Stimulated activated naive CD8-positive, alpha-beta T cell treated with anti-CD3 and anti-CD28 coated beads, Interleukin-15, Interleukin-2, amounts not matched to agents 100 U/mL and 50 U/mL, for 24 hours (primary cell): ENCODE measurements around the gene GPRIN2.
A peak's percentile ranks its signal among the peaks of the same experiment; 100 is the strongest.
"Not testable (repeated sequence)": the region's sequence is repeated elsewhere in the genome, so short reads cannot be mapped to it uniquely, and the experiment has no call there.

Experiments
- ATAC-seq: fragments of 150-1000 bp; cut with Tn5 transposase; one replicate; pipeline ENCODE4 v1.10.0; 2021
- DNase-seq: peaks from one replicate; pipeline ENCODE4 v3.0.0; 2021

GPRIN2 gene

DNA sequence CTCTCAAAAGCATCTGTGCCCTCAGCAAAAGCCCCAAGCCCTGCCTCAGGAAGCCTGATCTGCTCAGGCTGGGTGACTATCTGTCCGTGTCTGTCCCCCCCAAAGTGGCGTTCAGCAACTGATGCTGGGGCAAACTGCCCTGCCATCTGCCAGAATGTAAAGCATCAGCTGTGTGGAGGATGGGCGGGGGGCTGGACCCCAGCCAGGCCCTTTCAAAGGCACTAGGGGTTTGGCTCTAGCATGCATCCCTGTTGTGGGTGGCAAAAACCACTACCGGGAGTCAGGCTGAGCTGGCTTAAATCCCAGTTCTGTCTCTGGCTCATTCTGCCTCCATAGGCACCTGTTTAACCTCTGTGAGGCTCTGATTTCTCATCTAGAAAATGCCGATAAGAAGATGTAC lies 35.5 kb downstream of the GPRIN2 start:
- no peak for ATAC-seq
- DNase-seq, result peak; percentile 1

DNA sequence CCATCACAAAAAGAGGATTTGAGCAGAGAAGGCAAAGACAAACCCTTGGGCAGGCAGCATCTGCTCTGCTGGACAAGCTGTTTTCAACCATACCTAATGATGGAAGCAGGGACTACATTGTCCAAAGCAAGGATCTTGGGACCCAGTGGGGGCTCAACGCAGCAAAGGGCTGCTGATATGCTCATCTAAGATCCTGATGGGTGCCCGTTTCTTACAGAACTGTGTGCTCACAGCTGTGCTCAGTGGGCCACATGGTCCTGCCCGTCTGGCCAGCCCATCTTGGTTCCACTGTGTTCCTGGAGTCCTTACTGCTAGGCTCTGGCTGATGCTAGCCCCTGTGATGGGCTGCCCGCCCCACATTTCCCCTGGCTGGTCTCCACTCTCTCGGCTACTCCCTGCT lies 36.1 kb downstream of the GPRIN2 start:
- no peak for ATAC-seq
- DNase-seq, result peak; percentile 2

DNA sequence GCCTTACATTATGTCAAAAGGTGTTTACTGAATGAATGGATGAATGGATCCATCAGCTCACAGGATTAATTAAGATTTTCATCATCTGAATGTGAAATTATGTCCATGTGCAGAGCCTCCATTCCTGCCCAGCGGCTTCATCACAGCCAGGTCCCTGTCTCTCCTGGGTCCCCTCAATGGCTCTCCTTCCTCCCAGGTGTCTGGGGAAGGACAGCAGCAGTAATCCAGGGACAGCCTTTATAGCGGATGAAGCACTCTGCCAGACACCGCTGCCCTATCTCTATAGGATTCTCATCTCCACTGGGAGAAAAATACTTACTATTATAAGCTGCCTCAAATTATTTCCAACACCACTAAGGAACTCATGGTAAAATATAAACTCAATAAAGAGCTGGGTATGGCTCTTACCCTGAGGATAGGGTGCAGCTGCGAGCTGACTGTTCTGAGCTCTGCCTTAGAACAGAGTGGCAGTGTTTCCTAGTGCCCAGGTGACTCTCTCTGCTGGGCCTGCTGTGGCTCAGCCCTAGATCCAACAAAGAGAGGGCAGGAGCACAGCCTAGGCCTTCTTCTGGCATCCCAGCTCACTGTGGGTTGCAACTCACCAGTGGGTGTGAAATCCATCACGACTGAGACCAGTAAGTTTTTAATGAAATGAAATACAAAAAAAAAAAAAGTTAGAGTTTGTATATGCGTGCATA lies 38.3 kb downstream of the GPRIN2 start:
- ATAC-seq (no peak), DNase-seq (no peak)

DNA sequence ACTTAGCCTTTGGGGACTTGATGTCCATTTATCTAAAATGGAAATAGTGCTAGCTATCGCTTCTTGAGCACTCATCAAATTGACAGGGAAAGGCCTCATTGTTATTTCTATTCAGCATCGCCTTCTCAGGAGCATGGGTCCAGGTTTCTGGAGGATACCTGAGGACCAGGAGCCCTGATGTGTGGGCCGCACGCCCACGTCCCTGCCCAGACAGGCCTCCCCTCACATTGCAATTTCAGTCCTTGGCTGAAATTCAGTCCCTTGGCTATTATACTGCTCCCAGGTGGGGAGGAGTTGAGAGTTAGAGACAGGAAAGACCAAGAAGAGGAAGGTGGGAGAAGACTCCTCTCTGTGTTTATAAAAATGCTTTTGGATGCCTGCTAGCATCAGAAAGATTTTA lies 38.9 kb downstream of the GPRIN2 start:
- no peak for ATAC-seq

DNA sequence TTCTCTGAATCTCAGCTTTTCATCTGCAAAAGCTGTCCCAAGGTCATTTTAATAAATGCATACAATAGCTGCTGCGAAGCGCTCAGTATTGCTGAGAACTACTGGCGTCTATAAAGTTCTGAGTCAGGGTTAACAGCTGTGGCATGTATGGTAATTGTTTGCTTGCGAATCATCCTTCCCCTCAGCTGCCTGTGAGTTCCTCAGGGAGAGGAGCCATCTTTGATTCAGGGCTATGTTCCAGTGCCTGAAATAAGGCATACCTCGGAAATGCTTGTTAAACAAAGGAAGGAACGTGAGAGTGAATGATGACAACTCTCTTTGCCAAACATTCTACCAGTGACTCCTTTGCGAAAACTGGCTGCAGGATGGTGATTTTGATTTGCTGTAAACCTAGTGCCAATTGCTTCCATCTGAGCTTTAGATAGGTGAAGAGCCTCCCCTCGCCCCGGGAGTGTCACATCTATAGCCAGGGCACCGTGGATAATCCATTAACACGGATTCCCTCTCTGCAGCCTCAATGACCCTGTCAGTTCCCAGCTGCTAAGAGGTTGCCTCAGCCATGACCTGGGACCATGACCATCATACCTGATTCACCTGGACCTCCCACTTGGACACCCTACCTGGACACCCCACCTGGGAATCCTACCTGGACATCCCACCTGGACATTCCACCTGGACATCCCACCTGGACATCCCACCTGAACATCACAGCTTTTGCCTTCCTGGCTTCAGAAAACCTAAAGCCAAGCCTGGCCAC lies 39.6 kb downstream of the GPRIN2 start:
- ATAC-seq, result no peak
- DNase-seq, result no peak

More for the DNA sequence above, 38.9 kb downstream of the GPRIN2 start:
- no peak for DNase-seq

DNA sequence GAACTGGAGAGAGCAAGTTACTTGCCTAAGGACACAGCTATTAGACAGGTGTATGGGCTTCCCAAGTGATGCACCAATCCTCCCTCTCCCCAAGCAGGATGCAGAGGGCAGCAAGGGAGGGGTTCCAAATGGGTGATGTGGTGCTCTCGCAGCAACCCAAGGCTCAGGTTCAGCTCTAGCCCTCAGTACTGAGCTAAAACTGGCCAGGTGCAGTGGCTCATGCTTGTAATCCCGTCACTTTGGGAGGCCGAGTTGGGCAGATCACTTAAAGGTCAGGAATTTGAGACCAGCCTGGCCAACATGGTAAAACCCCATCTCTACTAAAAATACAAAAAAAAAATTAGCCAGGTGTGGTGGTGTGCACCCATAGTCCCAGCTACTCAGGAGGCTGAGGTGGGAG lies 40.7 kb downstream of the GPRIN2 start:
- no peak for DNase-seq

DNA sequence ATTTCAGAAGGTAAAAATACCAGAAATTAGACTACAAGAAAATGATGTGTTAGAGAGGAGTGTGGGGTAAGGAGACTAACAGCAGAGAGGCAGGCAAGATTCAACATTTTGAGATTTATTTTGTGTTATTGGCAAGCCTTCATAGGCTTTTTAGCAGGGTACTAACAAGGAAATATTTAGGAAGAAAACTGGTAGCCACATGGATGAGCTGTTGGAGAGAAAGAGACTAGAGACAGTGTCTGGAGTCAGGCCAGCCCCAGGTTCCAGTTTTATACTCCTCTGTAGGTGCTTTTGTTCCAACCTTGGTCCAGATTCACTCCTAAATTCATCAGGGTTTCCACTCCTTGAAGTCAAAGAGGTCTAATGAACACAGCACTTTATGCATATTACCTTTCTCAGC lies 41.1 kb downstream of the GPRIN2 start:
- no peak for ATAC-seq
- no peak for DNase-seq

More for the DNA sequence above, 40.7 kb downstream of the GPRIN2 start:
- no peak for ATAC-seq

DNA sequence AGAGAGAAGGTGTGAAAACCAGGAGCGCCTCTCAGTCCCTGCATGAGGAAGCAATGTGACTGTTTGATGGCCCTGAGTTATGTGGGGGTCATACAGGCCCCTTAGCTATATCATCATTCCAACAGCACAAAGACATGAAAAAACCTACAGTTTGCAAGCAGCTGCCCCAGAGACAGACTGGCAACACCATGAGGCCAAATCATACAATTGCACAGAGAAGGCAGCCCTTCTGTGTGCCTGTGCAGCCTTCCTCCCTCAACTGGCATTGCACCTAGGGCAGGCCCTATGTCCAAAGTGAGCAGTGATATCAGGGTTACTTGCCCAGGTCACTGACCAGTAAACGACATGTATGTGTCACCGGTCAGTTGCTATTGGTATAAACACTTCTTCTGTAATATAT lies 41.6 kb downstream of the GPRIN2 start:
- ATAC-seq (no peak), DNase-seq (no peak)

DNA sequence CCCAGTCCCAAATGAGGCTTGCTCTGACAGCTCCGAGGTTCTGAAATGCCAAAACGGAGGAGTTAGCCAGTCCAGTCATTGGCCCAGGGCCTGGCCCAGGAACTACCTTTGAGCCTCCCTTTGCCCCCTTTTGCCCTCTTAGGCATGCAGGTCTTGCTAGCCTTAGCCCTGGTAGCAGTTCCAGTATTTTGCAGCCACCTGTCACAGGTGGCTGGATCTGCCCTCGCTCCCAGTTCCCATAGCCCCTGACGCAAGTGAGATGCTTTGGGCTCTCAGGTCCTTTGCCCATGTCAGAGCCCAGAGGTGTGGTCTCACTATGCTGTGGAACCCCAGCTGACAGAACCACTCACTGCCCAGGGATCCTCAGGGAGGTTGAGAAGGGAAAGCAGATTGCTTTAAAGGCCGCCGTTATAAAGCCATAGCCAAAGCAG lies 42.0 kb downstream of the GPRIN2 start:
- no peak for ATAC-seq
- DNase-seq, result no peak

DNA sequence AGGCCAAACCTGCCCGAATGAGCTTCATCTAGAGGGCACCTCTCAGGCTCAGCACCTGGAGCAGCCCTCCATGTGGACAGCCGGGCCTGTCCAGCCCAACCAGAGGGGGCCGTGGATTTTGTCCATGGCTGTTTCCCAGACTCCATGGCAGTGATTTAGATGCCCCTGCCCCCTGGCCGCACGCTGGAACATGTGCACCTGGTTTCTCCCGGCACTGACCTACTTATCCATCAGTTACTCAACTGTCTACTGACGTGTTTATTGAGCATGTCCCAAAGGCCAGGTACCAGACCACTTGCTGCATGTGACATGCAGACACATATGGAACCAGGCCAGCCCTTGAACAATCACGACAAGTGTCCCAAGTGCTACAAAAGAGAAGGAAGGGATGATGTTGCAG lies 43.1 kb downstream of the GPRIN2 start:
- ATAC-seq, DNase-seq: not testable (repeated sequence)

DNA sequence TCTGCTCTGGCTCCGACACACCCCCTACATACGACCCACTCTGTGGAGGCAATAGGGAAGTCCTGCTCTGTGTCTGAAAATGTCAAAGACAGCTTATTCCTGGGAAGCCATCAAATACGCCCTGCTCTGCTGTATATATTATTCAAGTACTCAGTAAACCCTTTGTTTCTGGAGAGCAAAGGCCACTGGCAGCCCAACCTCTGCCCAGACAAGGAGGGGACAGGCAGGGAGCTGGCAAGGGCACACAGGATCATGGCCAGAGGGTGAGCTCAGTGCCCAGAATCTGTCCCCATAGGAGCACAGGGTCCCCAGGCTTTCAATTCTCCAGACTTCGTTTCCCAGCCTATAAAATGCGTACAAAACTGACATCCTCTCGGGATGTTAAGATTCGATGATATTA lies 43.7 kb downstream of the GPRIN2 start:
- not testable (repeated sequence) for DNase-seq, ATAC-seq

DNA sequence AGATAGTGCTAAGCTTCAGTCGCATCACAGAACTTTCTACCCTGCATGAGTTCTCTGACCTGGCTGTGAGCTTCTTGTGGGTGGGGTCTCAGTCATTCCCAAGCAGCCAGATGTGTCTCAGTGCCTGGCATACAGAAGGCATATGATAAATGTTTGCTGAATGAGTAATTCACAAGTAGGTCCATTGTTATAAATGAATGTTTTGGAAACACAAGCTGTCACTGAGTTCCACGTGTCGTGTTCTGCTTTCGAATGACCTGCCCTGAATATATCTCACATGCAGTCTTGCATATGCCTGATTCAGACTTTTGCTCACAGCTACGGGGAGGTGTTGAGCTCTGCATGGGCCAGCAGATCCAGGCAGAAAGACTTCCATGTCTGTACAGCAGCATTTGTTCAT lies 44.5 kb downstream of the GPRIN2 start:
- DNase-seq, ATAC-seq: not testable (repeated sequence)
